Measurements from ENCODE around the gene SLC6A11. TPM values are rescaled to one million over a fixed set of nuclear protein-coding genes. Genes with fewer than 3 reads are reported as not detected.

SLC6A11 gene
- total RNA-seq, 1 donor, result not detected

- no peaks in the 10 kb centered on the region for H3K79me2 ChIP-seq (ENCODE audit: insufficient read depth, low read length)
- DNase-seq (ENCODE audit: insufficient read length, low spot score, missing footprints), result no peak
- H3K36me3 ChIP-seq (ENCODE audit: insufficient read depth, low read length), result no peaks in the 10 kb centered on the region
- no peak overlapping the region for H3K27ac ChIP-seq (ENCODE audit: low read depth, low read length)
- no peak for TF ChIP-seq CTCF (IDR thresholded peaks at IDR 0.05; ENCODE audit: extremely low read depth, low read depth, low read length)
- no peaks in the 10 kb centered on the region for H3K9me3 ChIP-seq (ENCODE audit: low read depth, low read length)
- no peak overlapping the region for H3K4me2 ChIP-seq (ENCODE audit: insufficient read depth, low read length)
- H4K20me1 ChIP-seq (ENCODE audit: insufficient read depth, low read length), result no peaks in the 10 kb centered on the region
- no peaks in the 10 kb centered on the region for H3K27me3 ChIP-seq (ENCODE audit: insufficient read depth, low read length)
- H3K4me3 ChIP-seq (ENCODE audit: insufficient read depth, low read length), result no peak overlapping the region
- no peak overlapping the region for H2AFZ ChIP-seq (ENCODE audit: low read length)
- no peaks in the 10 kb centered on the region for H3K4me1 ChIP-seq (ENCODE audit: insufficient read depth, low read length)
Observed at GRCh38 chr3:10808130-10808735, 7.8 kb upstream of the SLC6A11 start.

- no peak for DNase-seq (ENCODE audit: insufficient read length, low spot score, missing footprints)
- Histone ChIP-seq H3K79me2 (ENCODE audit: insufficient read depth, low read length) (no peaks in the 10 kb centered on the region), H3K27me3 (ENCODE audit: insufficient read depth, low read length) (no peaks in the 10 kb centered on the region), H3K4me2 (ENCODE audit: insufficient read depth, low read length) (no peak overlapping the region), H3K4me3 (ENCODE audit: insufficient read depth, low read length) (no peak overlapping the region), H2AFZ (ENCODE audit: low read length) (no peak overlapping the region), H3K9me3 (ENCODE audit: low read depth, low read length) (no peaks in the 10 kb centered on the region), H4K20me1 (ENCODE audit: insufficient read depth, low read length) (no peaks in the 10 kb centered on the region), H3K27ac (ENCODE audit: low read depth, low read length) (no peak overlapping the region), H3K36me3 (ENCODE audit: insufficient read depth, low read length) (no peaks in the 10 kb centered on the region), H3K4me1 (ENCODE audit: insufficient read depth, low read length) (no peaks in the 10 kb centered on the region)
- TF ChIP-seq CTCF (IDR thresholded peaks at IDR 0.05; ENCODE audit: extremely low read depth, low read depth, low read length), result no peak
Observed at GRCh38 chr3:10808974-10809373, 7.1 kb upstream of the SLC6A11 start.

- Histone ChIP-seq H3K27ac (ENCODE audit: low read depth, low read length) (no peak overlapping the region), H3K4me3 (ENCODE audit: insufficient read depth, low read length) (no peak overlapping the region), H3K36me3 (ENCODE audit: insufficient read depth, low read length) (no peaks in the 10 kb centered on the region), H3K27me3 (ENCODE audit: insufficient read depth, low read length) (peaks cover 5% of the 10 kb centered on the region), H3K4me2 (ENCODE audit: insufficient read depth, low read length) (no peak overlapping the region), H3K79me2 (ENCODE audit: insufficient read depth, low read length) (no peaks in the 10 kb centered on the region), H3K4me1 (ENCODE audit: insufficient read depth, low read length) (no peaks in the 10 kb centered on the region), H2AFZ (ENCODE audit: low read length) (no peak overlapping the region), H3K9me3 (ENCODE audit: low read depth, low read length) (no peaks in the 10 kb centered on the region), H4K20me1 (ENCODE audit: insufficient read depth, low read length) (no peaks in the 10 kb centered on the region)
- no peak for DNase-seq (ENCODE audit: insufficient read length, low spot score, missing footprints)
- TF ChIP-seq CTCF (IDR thresholded peaks at IDR 0.05; ENCODE audit: extremely low read depth, low read depth, low read length), result no peak
Observed at GRCh38 chr3:10810376-10810775, 5.7 kb upstream of the SLC6A11 start.

- Histone ChIP-seq H2AFZ (ENCODE audit: low read length) (no peak overlapping the region), H4K20me1 (ENCODE audit: insufficient read depth, low read length) (no peaks in the 10 kb centered on the region), H3K27me3 (ENCODE audit: insufficient read depth, low read length) (peaks cover 23% of the 10 kb centered on the region), H3K9me3 (ENCODE audit: low read depth, low read length) (no peaks in the 10 kb centered on the region), H3K4me3 (ENCODE audit: insufficient read depth, low read length) (no peak overlapping the region), H3K79me2 (ENCODE audit: insufficient read depth, low read length) (no peaks in the 10 kb centered on the region), H3K4me1 (ENCODE audit: insufficient read depth, low read length) (no peaks in the 10 kb centered on the region), H3K36me3 (ENCODE audit: insufficient read depth, low read length) (no peaks in the 10 kb centered on the region), H3K27ac (ENCODE audit: low read depth, low read length) (no peak overlapping the region), H3K4me2 (ENCODE audit: insufficient read depth, low read length) (no peak overlapping the region)
- no peak for TF ChIP-seq CTCF (IDR thresholded peaks at IDR 0.05; ENCODE audit: extremely low read depth, low read depth, low read length)
- no peak for DNase-seq (ENCODE audit: insufficient read length, low spot score, missing footprints)
Observed at GRCh38 chr3:10813425-10813824, 2.6 kb upstream of the SLC6A11 start.
